Keratinocyte (primary cell): ENCODE results near the gene TNFAIP8. TPM values are rescaled to one million over a fixed set of nuclear protein-coding genes. Genes with fewer than 3 reads are reported as not detected.

Experiments
- DNase-seq: peaks from one replicate; pipeline ENCODE4 v3.0.0-alpha.2; 2011; ENCODE audit warnings: low read depth, missing footprints, low spot score
- FAIRE-seq: peaks from 2 replicates; lab custom pipeline; 2011; peaks lifted over from hg19 to GRCh38; lab: Jason Lieb, UNC
- H2AFZ ChIP-seq: 2 replicates; pipeline ENCODE4 v1.6.0; 2012; ENCODE audit warnings: low read length, control low read depth, inconsistent platforms; ENCODE audit not compliant: control insufficient read depth
- H3K27ac ChIP-seq: 2 replicates; pipeline ENCODE4 v1.5.1; 2011; ENCODE audit warnings: low read length; ENCODE audit not compliant: control insufficient read depth, insufficient read depth
- H3K27me3 ChIP-seq: 3 replicates; pipeline ENCODE4 v1.6.0; 2011; ENCODE audit warnings: low read length; ENCODE audit not compliant: control insufficient read depth, insufficient read depth; ENCODE audit errors: extremely low read depth
- H3K36me3 ChIP-seq, 2 experiments: 2 replicates in 1 of 2; 3 replicates in 1 of 2; pipeline ENCODE4 v1.5.1; 2011; ENCODE audit warnings: low read length in 2 of 2, mild to moderate bottlenecking in 1 of 2; ENCODE audit not compliant: control insufficient read depth in 2 of 2, insufficient read depth in 2 of 2; ENCODE audit errors: extremely low read depth in 1 of 2
- H3K4me1 ChIP-seq: 3 replicates; pipeline ENCODE4 v1.5.1; 2011; ENCODE audit warnings: low read length; ENCODE audit not compliant: control insufficient read depth, insufficient read depth; ENCODE audit errors: extremely low read depth
- H3K4me2 ChIP-seq: 3 replicates; pipeline ENCODE4 v1.6.0; 2011; ENCODE audit warnings: low read depth, low read length; ENCODE audit not compliant: control insufficient read depth, insufficient read depth; ENCODE audit errors: extremely low read depth
- H3K4me3 ChIP-seq, 3 experiments: fragments of 200-600 bp in 1 of 3; sonication (generic) in 1 of 3; 2 replicates in 2 of 3; 3 replicates in 1 of 3; pipeline ENCODE4 v1.5.1; 2011 to 2016; ENCODE audit warnings: low read length in 3 of 3, mild to moderate bottlenecking in 3 of 3, control low read depth in 2 of 3, inconsistent platforms in 1 of 3, low read depth in 1 of 3, mixed read lengths in 1 of 3, mixed run types in 1 of 3, moderate library complexity in 1 of 3; ENCODE audit not compliant: control insufficient read depth in 2 of 3, insufficient read depth in 2 of 3; ENCODE audit errors: extremely low read depth in 1 of 3
- H3K79me2 ChIP-seq: 2 replicates; pipeline ENCODE4 v1.6.0; 2012; ENCODE audit warnings: low read length; ENCODE audit not compliant: control insufficient read depth, insufficient read depth
- H3K9ac ChIP-seq: 3 replicates; pipeline ENCODE4 v1.6.0; 2011; ENCODE audit warnings: low read length; ENCODE audit not compliant: control insufficient read depth, insufficient read depth; ENCODE audit errors: extremely low read depth
- H3K9me1 ChIP-seq: 3 replicates; pipeline ENCODE4 v1.6.0; 2011; ENCODE audit warnings: low read length; ENCODE audit not compliant: control insufficient read depth, insufficient read depth; ENCODE audit errors: extremely low read depth
- H3K9me3 ChIP-seq: 2 replicates; pipeline ENCODE4 v1.5.1; 2012; ENCODE audit warnings: low read depth, low read length; ENCODE audit not compliant: control insufficient read depth
- H4K20me1 ChIP-seq: 3 replicates; pipeline ENCODE4 v1.6.0; 2011; ENCODE audit warnings: low read length; ENCODE audit not compliant: control insufficient read depth, insufficient read depth; ENCODE audit errors: extremely low read depth
- CTCF ChIP-seq, 3 experiments: IDR thresholded peaks in 1 of 3; conservative IDR thresholded peaks in 1 of 3; optimal IDR thresholded peaks in 1 of 3; 2 replicates in 2 of 3; 3 replicates in 1 of 3; pipeline versions ENCODE3 to v1.5.1; 2011; ENCODE audit warnings: low read length in 3 of 3, mild to moderate bottlenecking in 3 of 3, moderate library complexity in 2 of 3, control low read depth in 1 of 3, inconsistent platforms in 1 of 3; ENCODE audit not compliant: insufficient read depth in 2 of 3; ENCODE audit errors: extremely low read depth in 1 of 3
- EZH2 ChIP-seq: IDR thresholded peaks from one replicate; pipeline ENCODE4 v1.6.1; 2012; ENCODE audit warnings: inconsistent platforms, mild to moderate bottlenecking, low read length, moderate library complexity
- dilution Hi-C: fragments of 300-500 bp; cut with MboI; formaldehyde crosslinking; loops from one replicate; pipeline ENCODE4 v1.7.0; 2020; ENCODE audit warnings: low sequenced_read_pairs; ENCODE audit not compliant: extremely low pct_ligation_motif_present
- polyA plus RNA-seq, 5 experiments: library from polyadenylated mRNA; depleted of rRNA in 3 of 5; stranded (reverse) in 3 of 5; stranded (forward) in 1 of 5; unstranded in 1 of 5; fragments of >200 nt; gene quantifications; 1 replicate in 1 of 5; 2 replicates in 3 of 5; 3 replicates in 1 of 5; pipeline versions ENCODE4 v1.2.1 to v1.2.3, GENCODE V29; 2011 to 2012; ENCODE audit warnings: missing spikeins in 2 of 5, low read depth in 1 of 5, low replicate concordance in 1 of 5

Gene TNFAIP8
- polyA plus RNA-seq, 1 donor (not counting 4 experiments of a cell fraction or from before 2014, with no cell fraction given), result 20.8 TPM

- Histone ChIP-seq H3K9ac (no peak overlapping the region), H3K9me3 (no peaks in the 10 kb centered on the region), H3K36me3 (no peaks in the 10 kb centered on the region), H3K4me3 (no peak overlapping the region), H3K4me1 (peaks cover 3% of the 10 kb centered on the region), H3K79me2 (no peaks in the 10 kb centered on the region), H3K9me1 (no peaks in the 10 kb centered on the region), H3K27ac (no peak overlapping the region), H3K4me2 (no peak overlapping the region), H3K27me3 (no peaks in the 10 kb centered on the region), H4K20me1 (no peaks in the 10 kb centered on the region), H2AFZ (no peak overlapping the region)
- DNase-seq (no peak), FAIRE-seq (no peak)
- no peak for TF ChIP-seq CTCF (optimal IDR thresholded peaks at IDR 0.05 in 1 of 3, IDR thresholded peaks at IDR 0.05 in 1 of 3, conservative IDR thresholded peaks at IDR 0.05 in 1 of 3; ENCODE audit: extremely low read depth in 1 of 3, insufficient read depth in 2 of 3, low read length in 3 of 3)
- TF ChIP-seq EZH2, result no peak
- dilution Hi-C loops, result no loop called here
These were observed 49.6 kb downstream of the TNFAIP8 start for GRCh38 chr5:119405419-119405818.

GRCh38 chr5:119406551-119407110 is 50.8 kb downstream of the TNFAIP8 start:
- DNase-seq, result no peak
- H3K27me3 ChIP-seq, result no peaks in the 10 kb centered on the region
- no peak overlapping the region for H3K27ac ChIP-seq
- no peaks in the 10 kb centered on the region for H3K9me1 ChIP-seq
- TF ChIP-seq CTCF (optimal IDR thresholded peaks at IDR 0.05 in 1 of 3, IDR thresholded peaks at IDR 0.05 in 1 of 3, conservative IDR thresholded peaks at IDR 0.05 in 1 of 3; ENCODE audit: extremely low read depth in 1 of 3, insufficient read depth in 2 of 3, low read length in 3 of 3) (no peak), EZH2 (no peak)
- H3K4me1 ChIP-seq, result peaks cover 10% of the 10 kb centered on the region
- H2AFZ ChIP-seq, result no peak overlapping the region
- H3K9me3 ChIP-seq, result no peaks in the 10 kb centered on the region
- dilution Hi-C loops, result no loop called here
- no peak overlapping the region for H3K4me3 ChIP-seq
- H4K20me1 ChIP-seq, result no peaks in the 10 kb centered on the region
- no peak for FAIRE-seq
- H3K9ac ChIP-seq, result no peak overlapping the region
- H3K36me3 ChIP-seq, result no peaks in the 10 kb centered on the region
- H3K4me2 ChIP-seq, result no peak overlapping the region
- no peaks in the 10 kb centered on the region for H3K79me2 ChIP-seq
